Nephron progenitor cell (in vitro differentiated cells): ENCODE measurements around the gene SLC25A25.

Experiments
- DNase-seq: peaks from one replicate; pipeline ENCODE4 v3.0.0; 2021
- H3K27ac Mint-ChIP-seq: 2 replicates; pipeline ENCODE4 v1.8.0; 2021; ENCODE audit warnings: mild to moderate bottlenecking, moderate library complexity, mixed read lengths
- H3K27me3 Mint-ChIP-seq: 2 replicates; pipeline ENCODE4 v1.8.0; 2021; ENCODE audit warnings: mild to moderate bottlenecking, low read depth, mixed read lengths; ENCODE audit not compliant: poor library complexity
- H3K36me3 Mint-ChIP-seq: 2 replicates; pipeline ENCODE4 v1.8.0; 2021; ENCODE audit warnings: low read depth, mixed read lengths
- H3K4me1 Mint-ChIP-seq: 2 replicates; pipeline ENCODE4 v1.8.0; 2021; ENCODE audit warnings: mixed read lengths
- H3K4me3 Mint-ChIP-seq: 2 replicates; pipeline ENCODE4 v1.8.0; 2021; ENCODE audit warnings: mild to moderate bottlenecking, moderate library complexity, mixed read lengths
- H3K9me3 Mint-ChIP-seq: 2 replicates; pipeline ENCODE4 v1.8.0; 2021; ENCODE audit warnings: mild to moderate bottlenecking, moderate library complexity, mixed read lengths
- CTCF ChIP-seq: fragments of 200-600 bp; sonication (generic); IDR thresholded peaks from 2 replicates; pipeline ENCODE4 v1.5.0; 2021; ENCODE audit warnings: antibody characterized with exemption

SLC25A25 gene

GRCh38 chr9:128096616-128097536 is 28.8 kb downstream of the SLC25A25 start:
- H3K27ac Mint-ChIP-seq, result no peak overlapping the region
- peaks cover 90% of the 10 kb centered on the region for H3K4me1 Mint-ChIP-seq
- TF ChIP-seq CTCF, result no peak
- H3K27me3 Mint-ChIP-seq, result peaks cover 4% of the 10 kb centered on the region
- no peak for DNase-seq
- no peak overlapping the region for H3K4me3 Mint-ChIP-seq
- no peaks in the 10 kb centered on the region for H3K36me3 Mint-ChIP-seq
- H3K9me3 Mint-ChIP-seq, result no peaks in the 10 kb centered on the region

GRCh38 chr9:128097543-128098296 is 29.7 kb downstream of the SLC25A25 start:
- H3K4me1 Mint-ChIP-seq, result peaks cover 90% of the 10 kb centered on the region
- peaks cover 4% of the 10 kb centered on the region for H3K36me3 Mint-ChIP-seq
- H3K9me3 Mint-ChIP-seq, result no peaks in the 10 kb centered on the region
- TF ChIP-seq CTCF, result no peak
- peak overlapping the region; percentile 86 for H3K4me3 Mint-ChIP-seq
- peaks cover under 1% of the 10 kb centered on the region for H3K27me3 Mint-ChIP-seq
- DNase-seq, result no peak
- H3K27ac Mint-ChIP-seq, result peak overlapping the region; percentile 99

GRCh38 chr9:128098297-128099230 is 30.5 kb downstream of the SLC25A25 start:
- TF ChIP-seq CTCF, result no peak
- H3K4me3 Mint-ChIP-seq, result peak overlapping the region; percentile 86
- H3K9me3 Mint-ChIP-seq, result no peaks in the 10 kb centered on the region
- peak overlapping the region; percentile 99 for H3K27ac Mint-ChIP-seq
- H3K27me3 Mint-ChIP-seq, result no peaks in the 10 kb centered on the region
- peaks cover 91% of the 10 kb centered on the region for H3K4me1 Mint-ChIP-seq
- peaks cover 5% of the 10 kb centered on the region for H3K36me3 Mint-ChIP-seq
- DNase-seq, result peak; percentile 90

GRCh38 chr9:128099231-128099931 is 31.3 kb downstream of the SLC25A25 start:
- Mint-ChIP-seq H3K36me3 (peaks cover 8% of the 10 kb centered on the region), H3K4me3 (peak overlapping the region; percentile 86), H3K27me3 (no peaks in the 10 kb centered on the region), H3K27ac (peak overlapping the region; percentile 99), H3K9me3 (no peaks in the 10 kb centered on the region), H3K4me1 (peaks cover 93% of the 10 kb centered on the region)
- no peak for DNase-seq
- TF ChIP-seq CTCF, result no peak

- Mint-ChIP-seq H3K27ac (no peak overlapping the region), H3K4me1 (peaks cover 88% of the 10 kb centered on the region), H3K4me3 (peak overlapping the region; percentile 30), H3K27me3 (no peaks in the 10 kb centered on the region), H3K9me3 (no peaks in the 10 kb centered on the region), H3K36me3 (peaks cover 10% of the 10 kb centered on the region)
- TF ChIP-seq CTCF, result no peak
- DNase-seq, result no peak
These were observed 32.0 kb downstream of the SLC25A25 start for GRCh38 chr9:128099932-128100491.
